ENCODE data around the gene TBPL1.
A peak's percentile ranks its signal among the peaks of the same experiment; 100 is the strongest.

TBPL1 gene

DNA sequence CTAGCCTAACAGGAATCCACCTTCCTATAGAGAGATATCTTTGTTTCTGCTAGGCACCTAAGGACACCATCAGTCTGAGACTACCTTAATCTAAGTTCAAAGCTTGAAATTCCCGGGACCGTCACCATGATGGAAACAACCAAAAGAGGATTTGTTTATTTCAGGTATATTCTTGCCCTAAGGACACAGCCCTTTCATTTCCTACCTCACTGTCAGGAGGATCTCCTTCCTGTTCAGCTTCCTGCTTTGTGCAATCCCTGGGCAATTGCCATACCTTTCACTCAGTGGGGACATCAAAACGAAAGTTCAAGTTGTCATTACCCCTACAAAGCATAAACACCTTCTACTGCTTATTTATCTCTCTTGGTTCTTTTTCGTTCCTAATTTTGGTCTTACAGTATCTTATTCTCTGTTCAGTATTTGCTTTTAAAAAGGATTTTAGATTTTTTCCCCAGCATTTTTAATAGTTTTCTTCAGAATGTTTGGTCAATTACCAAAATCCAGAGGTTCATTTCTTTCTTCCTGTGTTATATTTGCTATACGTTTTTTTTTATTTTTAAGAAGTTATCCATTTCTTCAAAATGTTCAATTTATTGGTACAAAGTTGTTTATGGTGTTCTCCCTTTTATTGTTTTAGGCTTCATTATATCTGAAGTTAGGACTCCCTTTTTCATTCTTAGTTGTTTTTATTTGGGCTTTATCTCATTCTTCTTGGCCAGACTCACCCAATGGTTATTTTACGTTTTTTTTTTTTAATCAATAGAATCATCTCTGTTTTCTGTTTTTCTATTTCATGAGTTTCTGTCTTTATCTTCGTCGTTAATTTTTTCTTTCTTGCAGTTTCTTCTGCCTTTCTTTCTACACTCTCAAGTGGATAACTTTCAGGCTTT is 13.0 kb upstream of the TBPL1 start:
- Mint-ChIP-seq H3K36me3 (ENCODE audit: low read depth) (no peaks in the 10 kb centered on the region), H3K27ac (no peak overlapping the region), H3K9me3 (no peaks in the 10 kb centered on the region), H3K27me3 (ENCODE audit: low read depth) (peaks cover 21% of the 10 kb centered on the region), H3K4me3 (no peak overlapping the region), H3K4me1 (ENCODE audit: low read depth) (peaks cover 4% of the 10 kb centered on the region)
- DNase-seq (ENCODE audit: low spot score) = no peak

GRCh38 chr6:133945158-133945557 is 7.9 kb upstream of the TBPL1 start:
- peaks cover 26% of the 10 kb centered on the region for H3K27me3 Mint-ChIP-seq (ENCODE audit: low read depth)
- H3K36me3 Mint-ChIP-seq (ENCODE audit: low read depth) = no peaks in the 10 kb centered on the region
- no peaks in the 10 kb centered on the region for H3K9me3 Mint-ChIP-seq
- peaks cover 4% of the 10 kb centered on the region for H3K4me1 Mint-ChIP-seq (ENCODE audit: low read depth)
- no peak overlapping the region for H3K4me3 Mint-ChIP-seq
- no peak for DNase-seq (ENCODE audit: low spot score)
- no peak overlapping the region for H3K27ac Mint-ChIP-seq

DNA sequence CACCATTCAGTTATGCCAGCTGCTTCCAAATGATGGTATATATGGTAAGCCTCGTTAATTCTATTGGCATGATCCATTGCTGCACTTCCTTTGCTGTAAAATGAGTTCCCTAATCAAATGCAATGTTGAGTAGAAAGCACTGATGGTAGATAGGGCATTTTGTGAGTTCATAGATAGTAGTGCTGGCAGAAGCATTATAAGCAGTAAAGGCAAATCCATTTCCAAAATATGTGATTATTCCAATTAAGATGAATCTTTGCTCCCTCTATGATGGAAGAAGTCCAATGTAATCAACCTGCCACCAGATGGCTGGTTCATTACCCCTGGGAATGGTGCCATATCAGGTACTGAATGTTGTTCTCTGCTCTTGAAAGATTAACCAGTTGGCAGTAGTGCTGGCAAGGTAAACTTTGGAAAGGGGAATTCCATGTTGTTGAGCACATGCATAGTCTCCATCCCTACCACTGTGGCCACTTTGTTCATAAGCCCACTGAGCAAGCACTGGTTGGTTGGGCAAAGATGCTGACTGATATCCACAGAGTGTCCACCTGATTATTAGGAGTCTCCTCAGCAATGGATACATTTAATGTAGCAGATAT is 5.6 kb upstream of the TBPL1 start:
- peaks cover 8% of the 10 kb centered on the region for H3K4me1 Mint-ChIP-seq (ENCODE audit: low read depth)
- no peak for DNase-seq (ENCODE audit: low spot score)
- no peaks in the 10 kb centered on the region for H3K9me3 Mint-ChIP-seq
- peaks cover 17% of the 10 kb centered on the region for H3K27me3 Mint-ChIP-seq (ENCODE audit: low read depth)
- H3K4me3 Mint-ChIP-seq = no peak overlapping the region
- H3K27ac Mint-ChIP-seq = no peak overlapping the region
- no peaks in the 10 kb centered on the region for H3K36me3 Mint-ChIP-seq (ENCODE audit: low read depth)

- peaks cover 17% of the 10 kb centered on the region for H3K27me3 Mint-ChIP-seq (ENCODE audit: low read depth)
- H3K4me3 Mint-ChIP-seq = no peak overlapping the region
- no peaks in the 10 kb centered on the region for H3K9me3 Mint-ChIP-seq
- DNase-seq (ENCODE audit: low spot score) = no peak
- peaks cover 8% of the 10 kb centered on the region for H3K4me1 Mint-ChIP-seq (ENCODE audit: low read depth)
- H3K36me3 Mint-ChIP-seq (ENCODE audit: low read depth) = no peaks in the 10 kb centered on the region
- H3K27ac Mint-ChIP-seq = no peak overlapping the region
Measured at GRCh38 chr6:133948472-133948871, 4.6 kb upstream of the TBPL1 start.

DNA sequence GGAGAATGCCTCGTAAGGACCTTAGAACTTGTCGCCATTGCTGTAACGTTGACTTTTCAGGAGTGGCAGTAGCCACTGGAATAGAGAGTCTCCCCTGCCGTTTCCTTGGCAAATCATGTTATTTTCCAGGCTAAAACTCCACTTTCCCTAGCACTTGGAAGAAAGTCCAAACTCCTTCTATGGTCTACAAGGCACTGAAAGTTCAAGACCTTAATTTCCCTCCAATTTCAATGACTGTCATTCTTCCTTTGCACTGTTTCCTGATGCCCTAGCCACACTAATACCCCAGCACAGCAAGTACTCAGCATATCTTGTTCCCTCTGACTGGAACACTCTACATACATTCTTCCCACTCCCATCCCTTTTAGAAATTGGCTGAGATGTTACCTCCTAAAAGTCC is 1.8 kb upstream of the TBPL1 start:
- Mint-ChIP-seq H3K27ac (peak overlapping the region; percentile 19), H3K36me3 (ENCODE audit: low read depth) (peaks cover 4% of the 10 kb centered on the region), H3K4me3 (peak overlapping the region; percentile 74), H3K27me3 (ENCODE audit: low read depth) (peaks cover 11% of the 10 kb centered on the region), H3K9me3 (no peaks in the 10 kb centered on the region), H3K4me1 (ENCODE audit: low read depth) (peaks cover 22% of the 10 kb centered on the region)
- DNase-seq (ENCODE audit: low spot score) = no peak

- Mint-ChIP-seq H3K4me1 (ENCODE audit: low read depth) (peaks cover 25% of the 10 kb centered on the region), H3K27ac (peak overlapping the region; percentile 89), H3K27me3 (ENCODE audit: low read depth) (peaks cover 11% of the 10 kb centered on the region), H3K9me3 (no peaks in the 10 kb centered on the region), H3K36me3 (ENCODE audit: low read depth) (peaks cover 6% of the 10 kb centered on the region), H3K4me3 (peak overlapping the region; percentile 97)
- DNase-seq (ENCODE audit: low spot score) = peak; percentile 22
Measured at GRCh38 chr6:133951881-133952814, 876 bp upstream of the TBPL1 start.

DNA sequence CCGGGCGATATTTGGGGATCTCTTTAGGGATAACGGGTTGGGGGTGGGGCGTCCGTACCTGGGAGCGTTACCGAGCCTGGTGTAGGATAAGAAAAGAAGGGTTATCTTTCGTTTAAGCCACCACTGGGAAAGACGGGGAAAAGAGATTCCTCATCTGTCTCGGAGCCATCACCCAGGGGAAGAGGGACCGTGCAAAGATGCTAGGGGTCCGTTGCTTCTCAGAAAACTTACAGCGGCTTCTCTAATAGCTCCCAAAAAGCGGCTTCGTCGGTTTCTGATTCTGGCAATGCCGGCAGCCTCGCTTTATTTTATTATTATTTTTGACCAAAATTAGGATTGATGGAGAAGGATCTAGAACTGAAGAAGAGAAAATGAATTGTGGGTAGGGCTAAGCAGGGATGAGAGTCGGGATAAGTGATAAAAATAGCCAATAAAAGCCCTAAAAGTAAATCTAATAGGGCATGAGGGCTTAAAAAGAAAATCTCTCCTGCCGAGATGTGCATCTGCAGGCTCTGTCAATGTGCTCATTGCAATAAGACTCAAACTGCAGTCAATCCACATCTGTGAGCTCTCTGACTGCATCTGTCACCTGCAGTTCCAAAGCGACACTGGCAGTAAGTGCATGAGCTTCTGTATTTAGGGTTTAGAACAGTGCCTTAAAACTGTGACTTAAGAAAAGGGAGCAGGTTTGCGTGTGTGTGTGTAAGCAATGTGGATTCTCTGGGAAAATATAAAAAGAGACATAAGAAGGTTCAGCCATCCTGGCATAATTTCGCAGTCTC is 801 bp downstream of the TBPL1 start:
- DNase-seq (ENCODE audit: low spot score) = no peak
- H3K9me3 Mint-ChIP-seq = no peaks in the 10 kb centered on the region
- peaks cover 31% of the 10 kb centered on the region for H3K4me1 Mint-ChIP-seq (ENCODE audit: low read depth)
- peak overlapping the region; percentile 80 for H3K27ac Mint-ChIP-seq
- peaks cover 6% of the 10 kb centered on the region for H3K36me3 Mint-ChIP-seq (ENCODE audit: low read depth)
- peaks cover 9% of the 10 kb centered on the region for H3K27me3 Mint-ChIP-seq (ENCODE audit: low read depth)
- H3K4me3 Mint-ChIP-seq = peak overlapping the region; percentile 97

DNA sequence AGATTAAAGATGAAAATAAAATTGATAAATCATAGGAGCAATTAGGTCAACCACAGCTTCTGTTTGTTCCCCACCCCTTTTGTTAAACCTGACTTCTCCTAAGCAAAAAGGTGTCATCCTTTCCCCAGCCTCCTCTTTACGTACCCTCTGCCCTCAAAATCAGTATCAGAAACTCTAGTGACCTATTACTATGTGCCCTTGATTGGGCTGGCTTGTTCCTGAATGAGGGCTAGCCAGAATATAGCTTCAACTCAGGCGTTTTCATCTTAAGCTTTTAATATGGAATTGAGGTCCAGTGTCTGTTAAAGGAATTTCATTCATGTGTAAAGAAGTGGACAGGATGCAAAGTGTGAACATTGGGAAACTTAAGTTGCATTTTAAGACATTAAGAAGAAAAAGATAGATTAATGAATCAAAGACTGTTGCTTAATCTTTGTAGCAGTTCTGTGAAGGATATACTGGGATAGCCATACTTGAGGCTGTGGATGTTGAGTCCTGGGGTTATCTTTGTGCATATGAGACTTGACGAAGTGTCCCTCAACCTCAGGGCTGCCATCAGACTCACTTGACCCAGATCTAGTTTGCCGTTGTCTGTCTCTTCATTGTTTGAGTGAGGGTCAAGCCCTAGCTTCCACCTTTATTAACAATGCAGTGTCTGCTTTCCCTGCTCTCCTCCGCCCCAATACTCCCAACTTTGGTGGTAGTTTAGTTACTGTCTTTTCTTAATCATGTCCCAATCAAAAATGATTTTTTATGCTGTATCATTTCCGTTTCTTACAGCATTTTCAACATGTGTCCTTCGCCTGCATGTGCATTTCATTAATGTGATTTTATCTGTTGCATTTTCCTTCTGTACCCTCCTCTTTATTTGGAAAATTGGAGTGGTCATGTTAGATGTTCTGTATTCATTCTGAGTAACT is 1.9 kb downstream of the TBPL1 start:
- peak overlapping the region; percentile 52 for H3K4me3 Mint-ChIP-seq
- H3K27ac Mint-ChIP-seq = no peak overlapping the region
- peaks cover 32% of the 10 kb centered on the region for H3K4me1 Mint-ChIP-seq (ENCODE audit: low read depth)

GRCh38 chr6:133955582-133956415 is 2.8 kb downstream of the TBPL1 start:
- Mint-ChIP-seq H3K27ac (no peak overlapping the region), H3K9me3 (no peaks in the 10 kb centered on the region), H3K27me3 (ENCODE audit: low read depth) (peaks cover 5% of the 10 kb centered on the region), H3K4me1 (ENCODE audit: low read depth) (peaks cover 32% of the 10 kb centered on the region), H3K36me3 (ENCODE audit: low read depth) (peaks cover 6% of the 10 kb centered on the region), H3K4me3 (peak overlapping the region; percentile 46)
- no peak for DNase-seq (ENCODE audit: low spot score)

More for the DNA sequence above, 1.9 kb downstream of the TBPL1 start:
- Mint-ChIP-seq H3K36me3 (ENCODE audit: low read depth) (peaks cover 6% of the 10 kb centered on the region), H3K9me3 (no peaks in the 10 kb centered on the region), H3K27me3 (ENCODE audit: low read depth) (peaks cover 8% of the 10 kb centered on the region)
- no peak for DNase-seq (ENCODE audit: low spot score)

GRCh38 chr6:133956416-133957049 is 3.5 kb downstream of the TBPL1 start:
- Mint-ChIP-seq H3K9me3 (no peaks in the 10 kb centered on the region), H3K4me1 (ENCODE audit: low read depth) (peaks cover 28% of the 10 kb centered on the region), H3K36me3 (ENCODE audit: low read depth) (peaks cover 6% of the 10 kb centered on the region), H3K27me3 (ENCODE audit: low read depth) (peaks cover 1% of the 10 kb centered on the region), H3K27ac (no peak overlapping the region), H3K4me3 (no peak overlapping the region)
- DNase-seq (ENCODE audit: low spot score) = no peak

DNA sequence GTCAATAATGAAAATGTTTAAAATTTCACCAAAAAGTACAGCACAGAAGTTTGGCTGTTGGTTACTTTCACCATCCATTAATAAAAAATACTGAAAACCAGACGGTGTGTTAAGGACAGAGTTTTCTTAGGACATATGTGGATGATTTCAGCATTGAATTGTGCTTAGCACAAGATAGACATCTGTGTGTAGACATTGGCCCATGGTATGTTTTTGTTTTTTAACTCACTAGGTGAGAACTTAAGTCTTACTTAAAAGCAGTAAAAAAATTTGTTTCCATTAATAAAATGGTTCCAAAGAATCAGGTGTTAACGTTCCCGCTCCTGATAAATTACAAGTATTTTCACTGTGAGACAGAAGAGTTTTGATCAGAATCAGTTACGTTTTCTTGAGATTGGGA is 4.2 kb downstream of the TBPL1 start:
- Mint-ChIP-seq H3K27ac (no peak overlapping the region), H3K36me3 (ENCODE audit: low read depth) (peaks cover 6% of the 10 kb centered on the region), H3K4me3 (no peak overlapping the region), H3K9me3 (no peaks in the 10 kb centered on the region), H3K27me3 (ENCODE audit: low read depth) (no peaks in the 10 kb centered on the region), H3K4me1 (ENCODE audit: low read depth) (peaks cover 31% of the 10 kb centered on the region)
- no peak for DNase-seq (ENCODE audit: low spot score)

Measured in T-helper 2 cell treated with Interferon-gamma antibody and Interleukin-4, amounts not matched to agents 5 μg/mL and 100 μg/mL, for 36 hours (primary cell).